Bronchial epithelial cell (primary cell): ENCODE results near the gene MORN4. TPM values are rescaled to one million over a fixed set of nuclear protein-coding genes. Genes with fewer than 3 reads are reported as not detected.

Source experiments
- DNase-seq: peaks from one replicate; pipeline ENCODE4 v3.0.0-alpha.2; 2010; ENCODE audit warnings: low read depth
- FAIRE-seq: peaks from 2 replicates; lab custom pipeline; 2011; peaks lifted over from hg19 to GRCh38; lab: Jason Lieb, UNC
- H3K27me3 ChIP-seq: 2 replicates; pipeline ENCODE4 v1.5.1; 2011; ENCODE audit warnings: low read length; ENCODE audit not compliant: control insufficient read depth, insufficient read depth
- H3K36me3 ChIP-seq: 2 replicates; pipeline ENCODE4 v1.5.1; 2011; ENCODE audit warnings: low read length; ENCODE audit not compliant: control insufficient read depth, insufficient read depth
- H3K4me3 ChIP-seq: 2 replicates; pipeline ENCODE4 v1.5.1; 2011; ENCODE audit warnings: mild to moderate bottlenecking, low read depth, low read length, control low read depth
- total RNA-seq: library from RNA; depleted of rRNA; stranded (reverse); fragments of >200 nt; gene quantifications from 2 replicates; pipeline ENCODE4 v1.2.1, GENCODE V29; 2014
- TF ChIP-seq, protein P1 (sequence below): IDR thresholded peaks from 2 replicates; pipeline ENCODE4 v1.5.1; 2011; ENCODE audit warnings: mild to moderate bottlenecking, moderate library complexity, low read length, control low read depth, inconsistent platforms; ENCODE audit not compliant: insufficient read depth, severe bottlenecking

The MORN4 gene
- 7.1 and 9.0 TPM in 2 replicates for total RNA-seq

- no peak for FAIRE-seq
- peak; percentile 80 for DNase-seq
- peak within 1 kb of the TSS; percentile 74 for H3K4me3 ChIP-seq
- H3K27me3 ChIP-seq: no peaks in the 10 kb centered on the region
- H3K36me3 ChIP-seq: no peaks in the 10 kb centered on the region
- TF ChIP-seq, protein P1, sequence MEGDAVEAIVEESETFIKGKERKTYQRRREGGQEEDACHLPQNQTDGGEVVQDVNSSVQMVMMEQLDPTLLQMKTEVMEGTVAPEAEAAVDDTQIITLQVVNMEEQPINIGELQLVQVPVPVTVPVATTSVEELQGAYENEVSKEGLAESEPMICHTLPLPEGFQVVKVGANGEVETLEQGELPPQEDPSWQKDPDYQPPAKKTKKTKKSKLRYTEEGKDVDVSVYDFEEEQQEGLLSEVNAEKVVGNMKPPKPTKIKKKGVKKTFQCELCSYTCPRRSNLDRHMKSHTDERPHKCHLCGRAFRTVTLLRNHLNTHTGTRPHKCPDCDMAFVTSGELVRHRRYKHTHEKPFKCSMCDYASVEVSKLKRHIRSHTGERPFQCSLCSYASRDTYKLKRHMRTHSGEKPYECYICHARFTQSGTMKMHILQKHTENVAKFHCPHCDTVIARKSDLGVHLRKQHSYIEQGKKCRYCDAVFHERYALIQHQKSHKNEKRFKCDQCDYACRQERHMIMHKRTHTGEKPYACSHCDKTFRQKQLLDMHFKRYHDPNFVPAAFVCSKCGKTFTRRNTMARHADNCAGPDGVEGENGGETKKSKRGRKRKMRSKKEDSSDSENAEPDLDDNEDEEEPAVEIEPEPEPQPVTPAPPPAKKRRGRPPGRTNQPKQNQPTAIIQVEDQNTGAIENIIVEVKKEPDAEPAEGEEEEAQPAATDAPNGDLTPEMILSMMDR: no peak
Measured at GRCh38 chr10:97632949-97633884, at the start of gene MORN4. TSS of gene MORN4 (minus strand) at chr10:97633500. CDS start at chr10:97619653, 13,847 bp downstream.

- H3K27me3 ChIP-seq: no peaks in the 10 kb centered on the region
- no peak for FAIRE-seq
- TF ChIP-seq, protein P1: no peak
- peaks cover 21% of the 10 kb centered on the region for H3K36me3 ChIP-seq
- no peak for DNase-seq
- no peak overlapping the region for H3K4me3 ChIP-seq
Measured at GRCh38 chr10:97682042-97682441, 48.7 kb upstream of the MORN4 start.

- no peak for FAIRE-seq
- no peaks in the 10 kb centered on the region for H3K27me3 ChIP-seq
Measured at GRCh38 chr10:97679594-97679993, 46.3 kb upstream of the MORN4 start.

DNA sequence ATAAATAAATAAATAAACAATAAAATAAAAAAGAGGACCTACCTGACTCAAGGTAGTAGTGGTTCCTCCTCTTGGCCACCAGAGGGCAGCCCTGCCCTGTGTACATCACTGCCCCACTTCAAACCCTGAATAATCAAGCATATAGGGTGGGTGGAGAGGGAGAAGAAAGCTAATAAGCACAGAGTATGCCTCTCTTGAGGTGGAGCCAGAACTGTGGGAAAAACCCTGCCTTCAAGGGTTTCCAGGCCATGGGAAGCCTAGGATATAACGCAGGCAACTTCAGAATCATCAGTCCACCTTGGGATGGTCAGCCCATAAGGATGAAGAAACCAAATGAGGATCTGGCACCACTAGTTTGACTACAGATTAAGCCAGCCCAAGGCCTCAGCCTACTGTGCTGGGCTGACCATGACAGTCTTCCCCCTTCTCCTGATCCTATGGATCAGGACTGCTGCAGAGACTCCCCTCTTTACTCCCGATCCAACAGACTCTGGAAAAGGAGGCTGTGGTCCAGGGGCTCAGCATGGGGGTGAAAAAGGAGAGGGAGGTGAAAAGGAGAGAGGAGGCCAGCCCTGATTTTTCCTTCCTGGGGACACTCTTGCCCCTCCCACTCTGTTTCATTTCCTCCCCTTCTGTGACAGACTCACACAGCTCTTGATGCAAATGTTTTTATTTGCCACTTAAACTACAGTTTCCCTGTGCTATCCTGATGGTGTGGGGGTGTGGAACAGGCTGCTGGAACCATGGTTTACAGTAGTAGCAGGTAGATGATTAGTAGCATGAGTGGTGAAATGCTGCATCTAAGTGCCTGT, 43.7 kb upstream of the MORN4 start:
- FAIRE-seq (no peak), DNase-seq (peak; percentile 65)
- peaks cover 38% of the 10 kb centered on the region for H3K36me3 ChIP-seq
- TF ChIP-seq, protein P1: peak; percentile 71
- no peak overlapping the region for H3K4me3 ChIP-seq
- H3K27me3 ChIP-seq: no peaks in the 10 kb centered on the region

More at GRCh38 chr10:97679594-97679993, 46.3 kb upstream of the MORN4 start:
- H3K36me3 ChIP-seq: peaks cover 27% of the 10 kb centered on the region
- TF ChIP-seq, protein P1: no peak
- DNase-seq: no peak
- H3K4me3 ChIP-seq: no peak overlapping the region

DNA sequence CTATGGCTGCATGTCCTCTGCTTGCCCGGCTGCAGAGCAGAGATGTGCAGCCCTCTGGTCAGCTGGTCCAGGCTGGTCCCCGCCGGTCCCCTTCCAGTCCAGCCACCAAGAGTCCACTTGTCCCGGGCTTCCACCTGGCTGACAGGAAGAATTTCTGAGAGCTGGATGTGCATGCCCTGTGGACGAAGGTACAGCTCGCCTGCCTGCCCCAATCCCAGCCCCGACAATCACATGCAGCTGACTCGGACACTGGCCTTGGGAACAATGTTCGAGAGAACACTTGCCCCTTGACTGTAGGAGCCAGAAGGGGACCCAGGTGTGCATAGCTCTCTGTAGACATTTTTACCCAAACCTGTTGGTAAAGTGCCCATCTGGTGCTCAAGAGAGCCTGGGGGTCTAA, 41.9 kb upstream of the MORN4 start:
- H3K4me3 ChIP-seq: no peak overlapping the region
- TF ChIP-seq, protein P1: no peak
- FAIRE-seq: no peak
- H3K36me3 ChIP-seq: peaks cover 38% of the 10 kb centered on the region
- no peak for DNase-seq
- H3K27me3 ChIP-seq: no peaks in the 10 kb centered on the region
